SK-MEL-5 (cell line): Measurements from ENCODE around the gene MAN1B1. TPM values are rescaled to one million over a fixed set of nuclear protein-coding genes. Genes with fewer than 3 reads are reported as not detected.
"Not testable (repeated sequence)": the region's sequence is repeated elsewhere in the genome, so short reads cannot be mapped to it uniquely, and the experiment has no call there.

Experiments
- DNase-seq: peaks from one replicate; pipeline ENCODE4 v3.0.0-alpha.2; 2016; ENCODE audit warnings: low read depth, low spot score
- in situ Hi-C: cut with HindIII; loops from 2 replicates; pipeline ENCODE4 v1.10.0; 2016; ENCODE audit warnings: low sequenced_read_pairs, high pct_unique_total_duplicates, low pct_unique_long_range_greater_than_20kb
- total RNA-seq: library from RNA; depleted of rRNA; stranded (reverse); fragments of >200 nt; shearing (Covaris generic); gene quantifications from 2 replicates; pipeline ENCODE4 v1.2.3, GENCODE V29; 2014

MAN1B1 gene
- total RNA-seq, 1 experiment from 2014 or later, result 84.8 TPM

- DNase-seq, result no peak
- in situ Hi-C loops, result no loop called here
Observed at GRCh38 chr9:137113385-137114159, 26.8 kb downstream of the MAN1B1 start.

- in situ Hi-C loops, result no loop called here
Observed at GRCh38 chr9:137114220-137114612, 27.4 kb downstream of the MAN1B1 start.

GRCh38 chr9:137114613-137115393, 28.0 kb downstream of the MAN1B1 start, which contains the start of gene DPP7:
DPP7 (minus strand) TSS chr9:137114733; CDS start chr9:137114713, 20 bp downstream.
- in situ Hi-C loops, result no loop called here
- peak; percentile 49 for DNase-seq

More at GRCh38 chr9:137114220-137114612, 27.4 kb downstream of the MAN1B1 start:
- DNase-seq, result no peak

GRCh38 chr9:137115394-137116026, 28.7 kb downstream of the MAN1B1 start:
- in situ Hi-C loops, result no loop called here
- DNase-seq, result no peak

GRCh38 chr9:137116027-137116507, 29.3 kb downstream of the MAN1B1 start:
- in situ Hi-C loops, result no loop called here

GRCh38 chr9:137116728-137117127, 29.9 kb downstream of the MAN1B1 start:
- no peak for DNase-seq
- in situ Hi-C loops, result no loop called here

More at GRCh38 chr9:137116027-137116507, 29.3 kb downstream of the MAN1B1 start:
- DNase-seq, result no peak

- DNase-seq, result no peak
- in situ Hi-C loops, result no loop called here
Observed at GRCh38 chr9:137117269-137117731, 30.5 kb downstream of the MAN1B1 start.

- in situ Hi-C loops, DNase-seq: not testable (repeated sequence)
Observed at GRCh38 chr9:137118092-137118603, 31.4 kb downstream of the MAN1B1 start.

- in situ Hi-C loops, DNase-seq: not testable (repeated sequence)
Observed at GRCh38 chr9:137121927-137122795, 35.4 kb downstream of the MAN1B1 start.

- DNase-seq, in situ Hi-C loops: not testable (repeated sequence)
Observed at GRCh38 chr9:137122796-137123467, 36.1 kb downstream of the MAN1B1 start.

GRCh38 chr9:137123468-137123837, 36.7 kb downstream of the MAN1B1 start:
- in situ Hi-C loops, result no loop called here
- DNase-seq, result no peak

GRCh38 chr9:137123952-137124462, 37.2 kb downstream of the MAN1B1 start:
- DNase-seq, in situ Hi-C loops: not testable (repeated sequence)

- in situ Hi-C loops, result no loop called here
- DNase-seq, result no peak
Observed at GRCh38 chr9:137126786-137127185, 40.0 kb downstream of the MAN1B1 start.

- DNase-seq, result no peak
- in situ Hi-C loops, result no loop called here
Observed at GRCh38 chr9:137127301-137128157, 40.7 kb downstream of the MAN1B1 start.

- DNase-seq, result peak; percentile 31
- in situ Hi-C loops, result no loop called here
Observed at GRCh38 chr9:137128158-137128861, 41.5 kb downstream of the MAN1B1 start.
